Islet precursor cell (in vitro differentiated cells): ENCODE results near the gene HOXC9.

ENCODE experiments used
- DNase-seq: peaks from one replicate; pipeline ENCODE4 v3.0.0-alpha.2; 2018

The HOXC9 gene

DNA sequence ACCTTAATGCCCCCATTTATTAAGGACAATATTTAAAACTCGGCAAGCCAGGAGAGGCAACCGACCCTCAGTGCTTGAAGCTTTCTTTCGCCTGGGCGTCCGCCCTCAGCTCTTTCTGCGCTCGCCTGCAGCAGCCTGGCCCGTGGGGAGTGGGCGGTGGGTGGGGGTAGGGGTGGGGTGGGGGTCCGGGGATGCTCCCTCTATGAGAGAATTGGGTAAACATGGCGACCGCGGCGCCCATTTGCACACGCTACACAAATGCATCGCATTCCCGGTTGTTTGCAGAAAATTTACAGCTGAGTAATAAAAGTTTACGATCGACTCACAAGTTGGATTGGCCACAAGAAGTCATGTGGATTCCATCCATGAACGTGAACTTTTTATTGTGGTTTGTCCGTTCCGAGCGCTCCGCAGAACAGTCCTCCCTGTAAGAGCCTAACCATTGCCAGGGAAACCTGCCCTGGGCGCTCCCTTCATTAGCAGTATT is 16.6 kb downstream of the HOXC9 start:
- DNase-seq, result no peak

DNA sequence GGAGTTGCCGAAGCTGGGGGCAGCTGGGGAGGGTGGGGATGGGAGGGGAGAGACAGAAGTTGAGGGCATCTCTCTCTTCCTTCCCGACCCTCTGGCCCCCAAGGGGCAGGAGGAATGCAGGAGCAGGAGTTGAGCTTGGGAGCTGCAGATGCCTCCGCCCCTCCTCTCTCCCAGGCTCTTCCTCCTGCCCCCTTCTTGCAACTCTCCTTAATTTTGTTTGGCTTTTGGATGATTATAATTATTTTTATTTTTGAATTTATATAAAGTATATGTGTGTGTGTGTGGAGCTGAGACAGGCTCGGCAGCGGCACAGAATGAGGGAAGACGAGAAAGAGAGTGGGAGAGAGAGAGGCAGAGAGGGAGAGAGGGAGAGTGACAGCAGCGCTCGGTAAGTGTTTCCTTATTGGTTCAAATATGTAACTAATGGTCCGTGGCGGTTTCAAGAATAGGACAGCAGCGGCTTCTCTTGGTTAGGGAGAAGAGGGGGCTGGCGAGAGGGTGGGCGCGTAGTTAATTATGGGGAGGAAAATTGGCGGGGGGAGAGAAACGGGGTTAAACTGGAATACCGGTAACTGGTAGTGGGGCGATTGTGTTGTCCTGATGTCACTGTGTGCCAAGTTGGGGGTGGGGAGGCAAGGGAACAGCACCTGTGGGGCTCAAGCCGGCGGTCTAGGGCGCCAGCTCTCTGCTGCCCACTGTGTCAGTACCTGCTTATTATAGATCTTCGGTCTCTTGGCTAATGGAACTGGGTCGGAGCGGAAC is 17.2 kb downstream of the HOXC9 start:
- no peak for DNase-seq

DNA sequence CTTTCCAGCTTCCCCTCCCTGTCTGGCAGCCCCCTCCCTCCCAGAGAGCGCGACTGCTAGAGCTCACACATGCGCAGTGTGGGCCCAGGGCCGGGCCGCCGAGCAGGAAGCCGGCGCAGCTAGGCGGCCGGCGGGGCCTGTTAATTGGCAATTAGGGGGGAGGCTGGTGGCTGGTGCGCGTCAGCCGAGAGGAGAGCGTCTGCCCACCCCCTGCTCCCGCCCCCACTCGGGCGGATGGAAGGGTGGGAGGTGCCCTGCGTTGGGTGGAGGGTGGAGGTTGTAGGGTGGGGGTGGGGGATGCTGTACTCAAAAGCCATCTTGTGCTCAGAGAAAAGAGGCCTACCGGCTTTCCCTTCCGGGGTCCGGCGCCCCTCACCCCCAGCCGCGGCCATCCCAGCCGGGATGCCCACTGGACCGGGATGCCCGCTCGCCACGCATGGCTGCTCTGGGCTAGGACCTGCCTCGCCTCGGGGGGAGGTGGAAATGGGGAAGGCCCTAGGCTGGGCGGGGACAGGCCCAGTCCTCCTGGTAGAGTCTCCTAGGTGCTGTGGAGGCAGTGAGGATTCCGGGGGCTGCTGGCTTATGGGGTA is 18.0 kb downstream of the HOXC9 start:
- DNase-seq, result peak; percentile 98

DNA sequence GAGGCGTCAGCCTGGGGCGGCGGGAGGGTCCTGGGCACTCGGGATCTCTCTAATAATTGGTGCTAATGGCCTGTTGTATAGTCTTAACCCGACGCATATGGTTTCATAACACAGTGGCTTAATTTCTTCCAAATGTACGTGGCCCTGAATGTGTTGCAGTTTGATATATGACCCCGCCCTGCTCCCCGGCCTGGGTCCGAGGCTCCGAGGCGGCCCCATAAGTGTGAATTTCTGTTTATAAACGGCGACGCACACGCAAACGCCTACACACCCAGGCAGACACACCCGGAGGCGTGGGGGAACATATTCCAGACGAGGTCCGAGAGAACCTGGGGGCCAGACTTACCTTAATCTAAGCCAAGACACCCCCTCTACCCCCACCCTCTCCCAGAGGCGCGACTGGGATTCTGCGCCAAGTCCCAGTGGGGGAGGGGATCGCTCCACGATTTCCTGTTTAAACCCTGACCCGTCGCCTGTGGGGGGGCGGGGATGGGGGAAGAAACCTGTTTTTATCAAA is 18.6 kb downstream of the HOXC9 start:
- DNase-seq, result peak; percentile 77

DNA sequence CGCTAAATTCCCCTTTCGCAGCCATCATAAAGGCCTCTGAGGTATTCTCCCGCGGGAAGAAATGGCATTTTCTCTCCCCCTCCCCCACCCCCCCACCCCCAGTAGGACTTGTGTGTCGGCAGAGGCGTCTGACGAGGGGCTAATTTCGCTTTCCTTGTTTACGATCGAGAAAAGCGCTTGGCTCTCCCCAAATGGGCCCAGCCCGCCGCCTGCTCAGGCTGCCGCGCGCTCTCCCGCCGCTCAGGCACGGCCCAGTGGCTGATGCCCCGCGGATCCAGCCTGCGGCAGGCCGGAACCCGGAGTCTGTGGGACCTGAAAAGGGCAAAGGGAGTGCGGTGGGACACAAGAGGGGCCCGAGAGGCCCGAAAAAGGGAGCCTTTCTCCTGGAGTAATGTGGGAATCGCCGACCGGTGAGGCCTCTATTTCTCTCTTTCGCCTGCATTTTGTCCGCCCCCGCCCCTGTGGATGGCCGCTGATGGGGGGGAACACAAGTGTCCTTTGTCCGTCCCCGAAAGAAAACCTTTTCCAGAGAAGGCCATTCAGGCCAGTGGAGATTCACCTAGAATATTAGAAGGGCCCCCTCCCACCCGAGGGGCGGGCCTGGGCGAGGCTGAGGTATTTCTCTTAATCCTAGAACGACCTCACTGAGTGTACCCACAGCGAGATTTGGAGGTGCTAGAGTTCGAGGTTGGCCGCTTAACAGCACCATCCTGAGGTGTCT is 19.3 kb downstream of the HOXC9 start:
- peak; percentile 88 for DNase-seq

DNA sequence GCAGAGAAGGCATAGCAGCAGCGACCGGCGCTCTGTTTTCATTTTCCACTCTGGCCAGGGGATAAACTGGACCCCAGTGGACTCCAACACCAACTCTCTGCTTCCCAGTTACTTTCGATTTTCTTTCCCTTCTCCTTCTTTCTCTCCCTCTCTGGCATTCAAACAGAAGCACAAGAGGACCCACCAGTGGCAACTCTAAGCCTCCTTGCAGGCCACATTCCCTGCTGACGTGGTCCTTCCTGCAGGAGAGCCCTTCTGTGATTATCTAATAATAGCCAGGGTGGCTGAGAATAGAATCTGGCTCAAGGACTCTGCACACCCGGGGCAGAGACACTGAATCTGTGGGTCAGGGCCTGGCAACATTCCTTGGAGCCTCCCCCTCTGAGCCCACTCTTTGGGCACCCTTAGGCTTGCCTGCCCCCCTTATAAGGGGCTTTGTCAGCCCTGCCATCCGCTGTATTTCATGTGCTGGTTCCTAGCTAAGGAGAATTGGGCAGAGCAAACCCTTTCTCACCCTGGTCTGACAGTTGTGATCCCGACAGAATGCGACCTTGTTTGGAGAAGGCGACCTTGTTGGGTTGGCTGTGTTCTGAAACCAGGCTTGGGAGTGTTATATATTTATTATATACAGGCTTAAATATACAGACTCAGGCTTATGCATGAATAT is 20.1 kb downstream of the HOXC9 start:
- no peak for DNase-seq

DNA sequence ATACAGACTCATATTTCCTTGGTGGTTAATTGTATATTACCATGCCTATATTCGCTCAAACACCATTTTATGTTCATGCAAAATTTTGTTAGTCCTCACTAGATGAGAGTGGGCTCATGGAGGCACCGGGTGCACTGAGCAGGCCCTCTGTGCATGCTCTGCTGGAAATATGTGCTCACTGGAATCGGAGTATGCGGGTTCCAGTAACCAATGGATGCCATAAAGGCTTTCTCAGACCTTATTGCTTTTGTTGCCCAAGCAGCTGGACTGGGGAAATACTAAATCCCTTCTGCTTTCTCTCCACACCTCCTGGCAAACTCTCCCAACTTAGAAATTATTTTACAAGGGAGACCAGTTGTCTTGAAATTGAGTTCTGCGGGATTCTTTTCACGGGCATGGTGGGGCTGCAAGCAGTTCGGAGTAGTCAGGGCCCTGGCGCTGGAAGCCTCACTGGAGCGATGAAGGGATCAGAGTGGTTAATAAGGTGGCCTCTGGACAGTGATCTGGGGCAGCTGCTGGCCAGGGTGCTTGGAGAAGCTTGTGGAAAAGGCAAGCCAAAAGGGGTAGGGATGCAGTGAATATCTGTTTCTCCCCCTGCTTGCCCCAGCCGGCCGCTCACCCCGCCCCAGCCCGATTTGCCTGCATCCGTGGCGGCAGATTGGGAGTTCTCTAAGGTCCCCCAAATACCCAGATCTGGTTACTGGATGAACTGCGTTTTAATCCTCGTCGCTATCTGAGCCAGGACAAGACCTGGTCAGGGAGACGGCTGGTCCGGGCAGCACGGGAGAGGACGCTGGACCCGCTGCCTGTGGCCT is 20.8 kb downstream of the HOXC9 start:
- DNase-seq, result no peak

DNA sequence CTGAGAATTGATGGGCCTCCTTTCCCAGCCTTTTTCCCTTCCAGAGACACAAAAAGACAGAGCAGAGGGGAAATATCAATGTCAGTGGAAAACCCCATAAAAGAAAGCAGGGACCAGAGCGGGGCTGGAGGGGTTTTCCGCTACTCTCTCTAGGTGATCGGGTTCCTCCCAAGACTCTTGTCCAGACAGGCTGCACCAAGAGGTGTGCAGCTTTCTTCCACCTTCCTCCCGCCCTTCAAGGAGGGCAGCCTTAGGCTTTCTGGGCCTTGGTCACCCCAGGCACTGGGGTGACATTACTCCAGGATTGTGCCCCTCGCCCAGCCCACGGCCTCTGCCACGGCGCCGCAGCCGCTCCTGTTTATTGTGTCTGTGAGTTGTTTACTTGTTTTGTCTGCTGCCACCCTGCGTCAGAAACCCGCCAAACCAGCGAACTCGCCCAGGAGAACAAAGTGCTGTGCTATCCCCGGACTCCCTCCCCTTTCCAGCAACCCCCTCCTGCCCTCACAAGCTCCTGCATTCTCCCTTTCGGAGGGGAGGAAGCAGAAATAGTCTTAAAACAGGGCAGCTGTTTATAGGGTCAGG is 21.6 kb downstream of the HOXC9 start:
- peak; percentile 96 for DNase-seq

DNA sequence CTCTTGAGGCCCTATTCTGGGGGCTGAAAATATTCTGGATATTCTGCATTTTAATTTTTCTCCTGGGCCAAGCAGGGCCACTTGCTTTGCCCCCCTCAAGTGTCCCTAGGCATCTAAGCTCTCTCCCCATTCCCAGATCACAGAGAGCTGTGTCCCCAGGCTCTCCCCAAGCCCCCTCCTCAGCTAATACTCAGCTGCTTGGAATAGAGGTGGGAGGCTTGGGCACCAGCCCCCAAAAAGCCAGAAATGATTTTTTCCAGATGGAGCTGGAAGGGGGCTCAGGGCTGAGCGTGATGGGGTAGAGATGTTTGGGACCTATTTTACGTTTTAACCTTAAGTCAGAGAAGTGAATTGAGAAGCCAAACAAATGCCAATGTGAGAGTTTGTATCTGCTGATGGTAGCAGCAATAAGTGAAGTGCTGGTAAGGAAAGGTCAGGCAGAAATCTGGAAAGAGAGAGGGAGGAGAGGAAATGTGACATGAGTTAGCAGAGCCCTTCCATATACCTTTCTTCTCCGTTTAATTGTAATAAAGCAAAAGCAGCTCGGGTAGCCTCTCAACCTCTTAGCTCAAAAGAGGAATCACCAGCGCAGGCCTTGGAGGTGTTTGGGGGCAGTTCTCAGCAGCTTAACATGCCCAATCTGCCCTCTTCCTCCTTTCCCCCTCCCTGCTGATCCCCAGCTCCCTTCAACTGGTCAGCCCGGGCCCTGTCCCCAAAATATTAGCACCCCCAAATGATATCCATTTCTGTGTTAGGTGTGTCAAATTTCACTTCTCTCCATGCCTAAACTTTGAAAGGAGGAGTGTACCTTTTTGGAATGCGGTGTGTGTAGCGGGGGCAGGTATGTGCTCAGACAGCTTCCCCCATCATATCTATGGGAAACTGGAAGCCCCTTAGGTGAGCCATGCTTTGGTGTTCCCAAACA is 23.3 kb downstream of the HOXC9 start:
- no peak for DNase-seq

DNA sequence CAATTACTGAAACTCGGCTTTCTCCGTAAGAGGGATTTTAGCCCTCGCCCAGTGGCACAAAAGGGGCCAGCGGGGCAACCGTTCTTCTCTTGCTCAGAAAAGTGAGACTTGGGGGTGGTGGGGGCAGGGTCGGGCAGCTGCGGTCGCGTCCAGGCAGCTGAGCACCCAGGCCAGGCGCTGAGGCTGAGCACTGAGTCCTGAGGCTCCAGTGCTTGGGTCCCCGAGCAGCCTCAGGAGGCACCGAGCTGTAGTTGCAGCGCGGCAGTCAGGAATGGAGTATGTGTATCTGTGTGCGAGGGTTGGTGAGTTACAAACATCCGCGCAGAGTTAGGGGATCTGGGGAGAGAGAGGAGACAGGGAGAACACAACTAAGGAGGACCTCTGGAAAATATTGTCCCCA is 24.2 kb downstream of the HOXC9 start:
- peak; percentile 82 for DNase-seq

DNA sequence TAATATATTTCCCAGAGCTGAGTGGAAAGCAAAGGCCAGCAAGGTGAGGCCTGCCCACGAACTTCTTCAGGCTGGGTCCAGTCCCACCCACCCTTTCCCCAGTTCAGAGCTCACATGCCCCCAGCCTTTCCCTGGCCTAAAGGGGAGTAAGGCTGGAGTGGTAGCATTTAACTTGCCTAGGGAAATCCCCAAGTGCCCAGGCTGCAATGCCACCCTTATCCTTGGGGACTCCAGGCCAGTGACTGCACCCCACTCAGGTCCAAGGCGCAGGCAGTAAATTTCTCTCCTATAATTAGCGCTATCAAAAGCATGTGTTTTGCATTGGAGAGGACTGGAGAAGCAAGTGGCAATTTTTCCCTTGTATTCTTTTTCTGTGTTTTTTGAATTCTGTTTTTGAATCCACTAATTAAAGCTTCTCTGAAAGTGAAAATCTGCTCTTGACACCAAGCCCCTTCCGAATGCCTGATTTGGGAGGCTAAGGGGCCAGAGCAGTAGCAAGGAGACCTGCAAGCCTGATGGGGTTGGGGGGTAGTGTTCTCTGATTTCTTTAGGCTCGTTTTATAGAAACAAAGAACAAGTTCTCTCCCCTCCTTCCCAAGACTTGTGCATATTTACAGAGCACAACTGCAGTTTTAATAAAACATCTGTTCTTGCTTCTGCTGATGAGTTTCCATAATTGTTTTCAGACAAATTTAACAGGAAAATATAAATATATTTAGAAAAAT is 24.8 kb downstream of the HOXC9 start:
- DNase-seq, result no peak

DNA sequence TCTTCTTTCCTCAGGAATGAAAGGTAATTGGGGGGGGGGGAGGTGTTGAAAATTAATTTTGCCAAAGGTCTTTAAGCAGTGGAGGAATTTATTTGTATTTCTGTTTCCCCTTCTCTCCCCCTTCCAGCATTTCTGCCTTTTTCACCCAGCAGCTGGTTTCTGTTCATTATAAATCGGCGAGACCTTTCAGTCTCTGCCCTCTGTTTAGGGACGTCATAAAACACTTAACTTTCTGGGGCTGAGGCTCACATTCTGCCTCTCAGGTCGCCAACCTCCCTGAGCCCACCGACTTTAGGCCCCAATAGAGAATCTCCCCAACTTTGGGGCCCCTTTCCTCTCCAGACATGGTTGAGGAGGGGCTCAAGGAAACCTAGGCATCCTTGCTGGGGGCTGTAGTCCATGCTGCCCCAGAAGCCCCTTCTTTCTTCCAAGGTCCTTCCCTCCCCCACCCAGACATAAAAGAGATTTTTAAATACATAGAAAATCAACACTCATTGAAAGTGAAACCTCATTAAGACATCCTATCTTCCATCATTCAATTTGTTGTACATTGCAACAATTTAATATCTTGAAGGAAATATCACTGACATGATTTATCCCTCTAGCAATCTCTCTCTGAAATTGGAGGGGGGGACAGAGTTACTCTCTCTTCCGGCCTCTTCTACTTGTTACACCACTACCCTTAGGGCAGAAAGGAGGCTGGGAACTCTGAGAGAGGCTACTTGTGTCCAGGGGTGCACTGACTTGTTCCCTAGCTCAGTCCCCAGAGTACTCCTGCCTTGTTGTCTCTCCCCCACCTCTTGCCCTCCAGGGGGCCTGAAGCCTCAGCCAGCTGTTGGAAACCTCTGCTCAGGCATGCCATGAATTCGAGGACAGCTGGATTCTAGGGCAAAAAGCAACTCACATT is 25.8 kb downstream of the HOXC9 start:
- DNase-seq, result peak; percentile 60

DNA sequence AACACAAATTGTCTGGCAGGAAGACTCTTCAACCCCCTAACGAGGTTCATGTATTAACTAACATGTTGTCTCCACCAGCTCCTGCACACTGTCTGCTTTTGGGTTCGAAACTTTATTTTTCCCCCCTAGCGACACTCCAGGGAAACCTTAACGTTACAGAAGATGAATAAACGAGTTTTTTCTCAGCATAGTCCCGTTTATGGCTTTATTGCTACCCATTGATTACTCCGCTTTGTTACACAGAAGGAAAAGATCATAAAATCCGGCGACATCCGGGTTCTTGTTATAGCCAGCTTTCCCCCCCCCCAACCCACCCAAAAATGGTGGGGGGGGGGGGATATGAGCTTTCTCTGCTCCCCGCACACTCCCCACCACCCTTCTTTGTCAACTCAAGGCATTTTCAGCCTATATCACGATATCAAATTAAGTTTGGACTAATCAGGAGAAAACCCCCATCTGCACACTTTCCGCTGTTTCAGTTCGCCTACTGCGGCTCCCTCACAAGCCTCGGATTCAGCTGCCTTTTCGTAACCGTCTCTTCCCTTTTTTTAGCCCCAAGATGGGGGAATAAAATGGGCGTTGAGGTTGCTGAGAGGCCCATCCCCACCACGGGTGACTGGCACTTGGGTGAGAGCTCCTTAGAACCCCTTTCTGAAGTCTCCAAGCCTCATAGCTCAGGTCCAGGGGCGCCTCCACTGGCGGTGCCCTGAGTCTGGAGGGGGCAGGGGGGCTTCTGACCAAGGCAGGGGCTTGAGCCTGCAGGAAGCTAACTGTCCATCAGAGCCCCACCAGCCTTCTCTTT is 26.9 kb downstream of the HOXC9 start:
- no peak for DNase-seq

DNA sequence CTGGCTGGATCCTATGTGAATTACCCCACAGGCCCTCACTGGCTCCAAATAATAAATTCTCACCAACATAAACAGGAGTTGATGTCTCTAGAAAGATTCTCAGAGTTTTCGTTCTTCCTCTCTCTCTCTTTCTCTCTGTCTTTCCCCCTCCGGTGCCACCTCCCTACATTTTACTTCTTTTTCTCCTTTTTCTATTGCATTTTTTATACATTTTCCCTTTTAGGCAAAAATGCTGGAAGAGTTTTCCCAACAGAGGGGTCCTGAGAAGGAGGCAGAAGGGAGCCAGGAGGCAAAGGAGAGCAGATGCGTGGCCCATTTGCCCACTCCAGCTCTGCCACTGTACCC is 27.5 kb downstream of the HOXC9 start:
- DNase-seq, result no peak

DNA sequence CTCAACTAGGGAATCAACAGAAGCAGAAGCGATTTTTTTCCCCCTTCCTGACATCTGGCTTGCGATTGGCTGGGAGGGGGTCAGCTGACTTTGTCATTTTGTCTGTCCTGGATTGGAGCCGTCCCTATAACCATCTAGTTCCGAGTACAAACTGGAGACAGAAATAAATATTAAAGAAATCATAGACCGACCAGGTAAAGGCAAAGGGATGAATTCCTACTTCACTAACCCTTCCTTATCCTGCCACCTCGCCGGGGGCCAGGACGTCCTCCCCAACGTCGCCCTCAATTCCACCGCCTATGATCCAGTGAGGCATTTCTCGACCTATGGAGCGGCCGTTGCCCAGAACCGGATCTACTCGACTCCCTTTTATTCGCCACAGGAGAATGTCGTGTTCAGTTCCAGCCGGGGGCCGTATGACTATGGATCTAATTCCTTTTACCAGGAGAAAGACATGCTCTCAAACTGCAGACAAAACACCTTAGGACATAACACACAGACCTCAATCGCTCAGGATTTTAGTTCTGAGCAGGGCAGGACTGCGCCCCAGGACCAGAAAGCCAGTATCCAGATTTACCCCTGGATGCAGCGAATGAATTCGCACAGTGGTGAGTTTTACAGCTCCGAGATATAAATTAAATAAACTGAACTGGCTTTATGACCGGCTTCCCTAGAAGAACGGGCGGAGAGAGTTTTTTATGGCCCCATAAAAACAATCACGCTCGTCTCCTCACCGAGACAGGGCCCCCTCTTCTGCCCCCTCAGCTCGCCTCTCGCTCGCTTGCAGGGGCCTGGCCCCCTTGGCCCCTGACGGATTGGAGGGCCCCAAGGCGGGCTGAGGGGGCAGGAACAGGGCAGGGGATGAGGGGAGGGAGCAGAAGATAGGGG is 28.6 kb downstream of the HOXC9 start, which contains the start of gene HOXC6:
TSS of gene HOXC6 (plus strand) at position 127 of the 888 bp plus-strand sequence. CDS start at position 209, 82 bp downstream.
- peak; percentile 75 for DNase-seq

DNA sequence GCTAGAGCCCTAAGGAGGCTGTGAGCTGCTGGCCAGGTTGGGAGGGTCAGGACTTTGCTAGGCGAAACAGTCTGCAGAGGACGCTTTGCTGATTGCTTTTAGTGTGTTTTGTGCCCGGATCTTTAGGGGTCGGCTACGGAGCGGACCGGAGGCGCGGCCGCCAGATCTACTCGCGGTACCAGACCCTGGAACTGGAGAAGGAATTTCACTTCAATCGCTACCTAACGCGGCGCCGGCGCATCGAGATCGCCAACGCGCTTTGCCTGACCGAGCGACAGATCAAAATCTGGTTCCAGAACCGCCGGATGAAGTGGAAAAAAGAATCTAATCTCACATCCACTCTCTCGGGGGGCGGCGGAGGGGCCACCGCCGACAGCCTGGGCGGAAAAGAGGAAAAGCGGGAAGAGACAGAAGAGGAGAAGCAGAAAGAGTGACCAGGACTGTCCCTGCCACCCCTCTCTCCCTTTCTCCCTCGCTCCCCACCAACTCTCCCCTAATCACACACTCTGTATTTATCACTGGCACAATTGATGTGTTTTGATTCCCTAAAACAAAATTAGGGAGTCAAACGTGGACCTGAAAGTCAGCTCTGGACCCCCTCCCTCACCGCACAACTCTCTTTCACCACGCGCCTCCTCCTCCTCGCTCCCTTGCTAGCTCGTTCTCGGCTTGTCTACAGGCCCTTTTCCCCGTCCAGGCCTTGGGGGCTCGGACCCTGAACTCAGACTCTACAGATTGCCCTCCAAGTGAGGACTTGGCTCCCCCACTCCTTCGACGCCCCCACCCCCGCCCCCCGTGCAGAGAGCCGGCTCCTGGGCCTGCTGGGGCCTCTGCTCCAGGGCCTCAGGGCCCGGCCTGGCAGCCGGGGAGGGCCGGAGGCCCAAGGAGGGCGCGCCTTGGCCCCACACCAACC is 29.8 kb downstream of the HOXC9 start:
- DNase-seq, result peak; percentile 86
